Ovary (tissue), 9 donors: ENCODE results near the gene ABCF3. TPM values are rescaled to one million over a fixed set of nuclear protein-coding genes. Genes with fewer than 3 reads are reported as not detected.

Experiments used
- DNase-seq, 5 donors: peaks; one replicate each; pipeline ENCODE4 v3.0.0-alpha.2; 2019 to 2020
- H3K27ac ChIP-seq, 2 donors: fragments of 200-600 bp; one replicate each; pipeline versions ENCODE4 v1.5.1 to v1.8.0; 2019 to 2022
- H3K27me3 ChIP-seq: fragments of 200-600 bp; one replicate; pipeline ENCODE4 v1.8.0; 2022
- H3K36me3 ChIP-seq: fragments of 200-600 bp; sonication (generic); one replicate; pipeline ENCODE4 v1.5.1; 2019
- H3K4me1 ChIP-seq: one replicate; pipeline ENCODE4 v1.8.1; 2013; ENCODE audit warnings: mild to moderate bottlenecking, moderate library complexity; ENCODE audit not compliant: insufficient read depth
- H3K4me3 ChIP-seq: fragments of 200-600 bp; sonication (generic); one replicate; pipeline ENCODE4 v1.5.1; 2017
- H3K9me3 ChIP-seq, 2 donors: fragments of 200-600 bp in 1 of 2; sonication (generic) in 1 of 2; one replicate each; pipeline versions ENCODE4 v1.5.1 to v1.8.1; 2013 to 2019; ENCODE audit warnings: mild to moderate bottlenecking in 1 of 2, moderate library complexity in 1 of 2
- EP300 ChIP-seq: sonication (generic); formaldehyde crosslinking; IDR thresholded peaks from one replicate; pipeline ENCODE4 v1.6.1; 2017; ENCODE audit warnings: antibody characterized with exemption
- POLR2A ChIP-seq: fragments of 450-650 bp; IDR thresholded peaks from one replicate; pipeline ENCODE4 v1.6.1; 2017; ENCODE audit warnings: antibody characterized with exemption, mild to moderate bottlenecking, moderate library complexity
- WGBS, 3 donors: extraction: QIAGEN DNeasy Blood & Tissue Kit in 1 of 3; methylation state at CpG; one replicate each; pipeline versions ENCODE4 v1.1.5 to v1.1.7; 2013 to 2017; 5-methylcytosine and 5-hydroxymethylcytosine counted together
- intact Hi-C, 4 donors: fragments of 100-400 bp; cut with DNase I; formaldehyde crosslinking; loops; one replicate each; pipeline versions ENCODE4 v1.11.0 to v1.15.1; 2022 to 2023
- polyA plus RNA-seq, 2 donors: library from polyadenylated mRNA; stranded (reverse); fragments of 200-250 nt in 1 of 2; fragments of 350-450 nt in 1 of 2; fragmentation: Illumina TruSeq in 1 of 2; extraction: RNeasy Lipid Tissue Mini Kit (QIAGEN cat#74804) in 1 of 2; gene quantifications; one replicate each; pipeline ENCODE4 v1.2.3, GENCODE V29; 2013 to 2014
- total RNA-seq, 7 donors: library from RNA; depleted of rRNA in 2 of 7; stranded (reverse); fragments of >200 nt in 2 of 7; fragmentation: NEBNext Ultra II Directional in 3 of 7; extraction: Animal tissue kit (Norgen Biotek cat#: 25700) in 3 of 7; gene quantifications; one replicate each; pipeline versions ENCODE4 v1.1.0 to v1.2.4, GENCODE V29; 2016 to 2023
- TF ChIP-seq, protein P1 (sequence below), 3 donors: fragments of 450-650 bp in 2 of 3; fragments of 200-600 bp in 1 of 3; IDR thresholded peaks; one replicate each; pipeline versions ENCODE4 v1.5.1 to v1.8.0; 2016 to 2022; ENCODE audit warnings: antibody characterized with exemption in 3 of 3, mild to moderate bottlenecking in 1 of 3
- donor health status: DM: no; HTN: no; CAD: no; lungs with moderate emphysema.
- donor health status: DM: no; HTN: no; CAD: no.
- donor health status: Bipolar disorder and iron deficiency.
- donor health status: DM: yes; HTN: yes; CAD: no.
- donor health status: DM: no; HTN: no; CAD: no.
- donor health status: DM: yes; HTN: yes; CAD: no.

ABCF3 gene
- total and polyA plus RNA-seq, 9 donors: 30.2 to 82.0 (median 58.2) TPM

DNA sequence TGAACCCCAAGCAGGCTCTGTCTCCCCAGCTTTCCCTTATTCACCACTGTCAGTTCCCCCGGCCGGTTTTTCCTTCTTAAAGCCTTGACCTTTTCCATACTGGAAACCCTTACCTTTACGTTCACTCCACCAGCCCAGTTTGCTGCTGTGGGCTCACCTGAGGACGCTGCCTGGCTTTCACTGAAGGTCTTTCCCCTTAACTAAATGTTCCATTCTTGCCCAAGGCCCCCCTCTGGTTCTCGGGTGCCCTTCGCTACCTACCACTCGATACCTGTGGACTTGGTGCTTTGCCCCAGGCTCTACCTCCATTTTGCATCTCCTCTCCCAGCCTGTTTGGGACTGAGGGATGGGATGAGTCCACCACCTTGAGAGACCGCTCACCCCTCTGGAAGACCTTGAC is 10.5 kb upstream of the ABCF3 start:
- Histone ChIP-seq H3K27me3 (no peaks in the 10 kb centered on the region), H3K4me3 (peak overlapping the region; percentile 72), H3K9me3 (no peaks in the 10 kb centered on the region), H3K4me1 (peaks cover 7% of the 10 kb centered on the region), H3K27ac (peak overlapping the region in 1 of 2 donors; percentile 74), H3K36me3 (no peaks in the 10 kb centered on the region)
- TF ChIP-seq, protein P1, sequence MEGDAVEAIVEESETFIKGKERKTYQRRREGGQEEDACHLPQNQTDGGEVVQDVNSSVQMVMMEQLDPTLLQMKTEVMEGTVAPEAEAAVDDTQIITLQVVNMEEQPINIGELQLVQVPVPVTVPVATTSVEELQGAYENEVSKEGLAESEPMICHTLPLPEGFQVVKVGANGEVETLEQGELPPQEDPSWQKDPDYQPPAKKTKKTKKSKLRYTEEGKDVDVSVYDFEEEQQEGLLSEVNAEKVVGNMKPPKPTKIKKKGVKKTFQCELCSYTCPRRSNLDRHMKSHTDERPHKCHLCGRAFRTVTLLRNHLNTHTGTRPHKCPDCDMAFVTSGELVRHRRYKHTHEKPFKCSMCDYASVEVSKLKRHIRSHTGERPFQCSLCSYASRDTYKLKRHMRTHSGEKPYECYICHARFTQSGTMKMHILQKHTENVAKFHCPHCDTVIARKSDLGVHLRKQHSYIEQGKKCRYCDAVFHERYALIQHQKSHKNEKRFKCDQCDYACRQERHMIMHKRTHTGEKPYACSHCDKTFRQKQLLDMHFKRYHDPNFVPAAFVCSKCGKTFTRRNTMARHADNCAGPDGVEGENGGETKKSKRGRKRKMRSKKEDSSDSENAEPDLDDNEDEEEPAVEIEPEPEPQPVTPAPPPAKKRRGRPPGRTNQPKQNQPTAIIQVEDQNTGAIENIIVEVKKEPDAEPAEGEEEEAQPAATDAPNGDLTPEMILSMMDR (IDR thresholded peaks at IDR 0.05): no peak
- TF ChIP-seq EP300: no peak
- TF ChIP-seq POLR2A: no peak
- intact Hi-C loops: no loop called here
- 15 to 20% (median 16%) methylated on average over 8 of the region's 8 CpGs for WGBS, 3 donors
- no peak for DNase-seq

DNA sequence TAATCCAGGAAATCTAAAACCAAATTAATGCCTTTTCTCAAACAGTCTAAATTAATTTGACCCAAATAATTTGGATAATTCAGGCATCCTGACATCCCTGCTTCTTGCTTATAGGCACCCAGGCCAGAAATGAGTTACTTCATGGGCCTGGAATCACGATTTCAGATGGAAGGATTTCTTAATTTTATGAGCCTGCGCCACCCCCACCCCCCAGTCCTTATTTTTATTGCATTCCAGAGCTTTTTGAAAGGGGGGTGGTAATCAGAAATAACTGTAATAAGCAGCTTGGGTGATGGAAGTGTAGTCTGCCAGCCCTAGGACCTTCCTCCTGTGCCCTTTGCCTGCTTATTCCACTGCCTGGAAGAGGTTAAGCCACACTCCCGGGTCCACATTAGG is 10.0 kb upstream of the ABCF3 start:
- Histone ChIP-seq H3K27me3 (no peaks in the 10 kb centered on the region), H3K36me3 (no peaks in the 10 kb centered on the region), H3K4me1 (peaks cover 7% of the 10 kb centered on the region), H3K27ac (peak overlapping the region in 1 of 2 donors; percentile 74), H3K9me3 (no peaks in the 10 kb centered on the region), H3K4me3 (peak overlapping the region; percentile 72)
- intact Hi-C loops: no loop called here
- no peak for DNase-seq
- no peak for TF ChIP-seq POLR2A
- no peak for TF ChIP-seq EP300
- TF ChIP-seq, protein P1 (IDR thresholded peaks at IDR 0.05): no peak
- WGBS, 3 donors: 18 to 21% (median 20%) methylated on average over 3 of the region's 3 CpGs

DNA sequence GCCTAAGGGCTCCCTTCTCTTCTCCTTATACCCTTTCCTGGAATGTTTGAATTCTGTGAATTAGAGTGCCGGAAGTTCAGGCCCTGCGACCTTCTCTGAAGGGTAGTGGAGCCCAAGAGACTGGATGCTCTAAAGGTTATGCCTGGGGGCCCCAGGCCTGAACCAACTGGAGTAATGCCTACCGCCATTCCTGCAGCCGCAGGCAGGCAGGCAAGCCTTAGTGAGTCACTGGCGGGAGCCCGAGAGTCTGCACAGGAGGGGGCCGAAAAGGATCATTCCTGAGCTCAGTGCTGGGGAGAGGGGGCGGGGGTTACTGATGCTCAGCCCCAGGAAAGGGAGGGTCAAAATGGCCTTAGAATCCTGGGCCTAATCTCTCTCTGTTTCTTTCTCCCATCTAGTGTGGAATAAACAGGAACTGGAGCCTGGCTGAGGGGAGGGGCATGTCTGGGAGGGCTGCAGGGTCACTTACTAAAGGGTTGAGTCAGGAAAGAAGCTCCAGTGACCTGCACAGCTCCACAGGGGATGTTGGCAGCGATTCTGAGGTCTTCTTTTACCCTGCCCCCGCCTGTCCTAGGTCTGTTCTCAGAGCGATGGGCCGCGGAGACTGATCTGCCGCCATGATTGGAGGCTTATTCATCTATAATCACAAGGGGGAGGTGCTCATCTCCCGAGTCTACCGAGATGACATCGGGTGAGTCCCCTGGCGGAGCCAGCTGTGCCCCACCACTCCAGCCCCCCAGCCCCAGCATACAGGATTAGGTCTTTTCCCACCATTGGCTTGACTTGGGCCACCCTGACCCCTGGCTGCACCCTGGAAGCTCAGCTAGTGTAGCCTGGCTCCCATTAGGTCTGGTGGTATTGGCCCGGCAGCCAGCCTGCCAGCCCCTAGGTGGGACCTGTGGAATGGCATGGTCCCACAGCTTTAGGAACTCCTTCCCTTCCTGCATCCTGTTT is 9.3 kb upstream of the ABCF3 start:
- TF ChIP-seq EP300 (no peak), POLR2A (no peak)
- TF ChIP-seq, protein P1 (IDR thresholded peaks at IDR 0.05): no peak
- H3K27ac ChIP-seq: peak overlapping the region in 1 of 2 donors; percentile 74
- H3K36me3 ChIP-seq: no peaks in the 10 kb centered on the region
- no peaks in the 10 kb centered on the region for H3K27me3 ChIP-seq
- H3K4me1 ChIP-seq: peaks cover 7% of the 10 kb centered on the region
- DNase-seq: peak; percentile 65 to 78 (median 75)
- intact Hi-C loops: no loop called here
- H3K9me3 ChIP-seq: no peaks in the 10 kb centered on the region
- peak overlapping the region; percentile 72 for H3K4me3 ChIP-seq
- WGBS, 3 donors: 21 to 30% (median 23%) methylated on average over 19 of the region's 19 CpGs

DNA sequence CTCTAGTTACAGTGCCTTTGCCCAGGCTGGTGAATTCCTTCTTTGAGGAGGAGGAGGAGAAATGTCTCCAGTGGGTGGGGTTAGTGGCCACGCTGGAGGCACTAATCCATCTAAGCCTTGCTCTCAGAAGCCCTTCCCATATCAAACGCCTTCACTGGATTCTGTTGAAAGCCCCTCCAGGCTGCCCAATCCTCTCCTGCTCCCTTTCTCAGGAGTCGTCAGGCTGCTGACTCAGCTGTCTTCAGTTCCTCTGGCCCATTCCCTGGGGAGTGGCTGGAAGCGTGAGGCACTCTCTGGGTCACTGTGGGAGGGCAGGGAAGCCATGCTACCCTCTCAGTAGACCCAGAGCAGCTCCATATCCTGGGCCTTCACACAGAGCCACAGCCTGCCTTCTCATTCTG is 8.7 kb upstream of the ABCF3 start:
- intact Hi-C loops: no loop called here
- H3K27me3 ChIP-seq: no peaks in the 10 kb centered on the region
- TF ChIP-seq EP300: no peak
- no peak for TF ChIP-seq POLR2A
- TF ChIP-seq, protein P1 (IDR thresholded peaks at IDR 0.05): no peak
- WGBS, 3 donors: 21 to 44% (median 32%) methylated on average over 4 of the region's 4 CpGs
- H3K4me3 ChIP-seq: no peak overlapping the region
- no peaks in the 10 kb centered on the region for H3K36me3 ChIP-seq
- H3K9me3 ChIP-seq: no peaks in the 10 kb centered on the region
- H3K27ac ChIP-seq: peak overlapping the region in 1 of 2 donors; percentile 58
- DNase-seq: peak in 2 of 5 donors; percentile 24 to 38
- H3K4me1 ChIP-seq: peaks cover 7% of the 10 kb centered on the region
